GM19438 (cell line): Measurements from ENCODE around the gene MEGF6.

Experiments used
- ATAC-seq: cut with Tn5 transposase; IDR thresholded peaks from one replicate; pipeline ENCODE4 v1.9.1; 2021; ENCODE audit warnings: low read depth; ENCODE audit not compliant: unreplicated experiment

MEGF6 gene

GRCh38 chr1:3646596-3646995 is 35.3 kb upstream of the MEGF6 start:
- no peak for ATAC-seq

- ATAC-seq = no peak
Observed at GRCh38 chr1:3645666-3646355, 34.5 kb upstream of the MEGF6 start.

- no peak for ATAC-seq
Observed at GRCh38 chr1:3645247-3645646, 33.9 kb upstream of the MEGF6 start.

GRCh38 chr1:3644273-3644672 is 33.0 kb upstream of the MEGF6 start:
- no peak for ATAC-seq

GRCh38 chr1:3642919-3643675 is 31.8 kb upstream of the MEGF6 start:
- ATAC-seq = no peak

- ATAC-seq = no peak
Observed at GRCh38 chr1:3641816-3642215, 30.5 kb upstream of the MEGF6 start.

GRCh38 chr1:3641046-3641760 is 29.9 kb upstream of the MEGF6 start:
- ATAC-seq = no peak

GRCh38 chr1:3640121-3640837 is 29.0 kb upstream of the MEGF6 start:
- no peak for ATAC-seq

- ATAC-seq = no peak
Observed at GRCh38 chr1:3639397-3639911, 28.1 kb upstream of the MEGF6 start.

GRCh38 chr1:3638676-3639075 is 27.4 kb upstream of the MEGF6 start:
- ATAC-seq = no peak

GRCh38 chr1:3638027-3638426 is 26.7 kb upstream of the MEGF6 start:
- ATAC-seq = no peak

GRCh38 chr1:3636531-3636930 is 25.2 kb upstream of the MEGF6 start:
- ATAC-seq = no peak

GRCh38 chr1:3636080-3636479 is 24.8 kb upstream of the MEGF6 start:
- no peak for ATAC-seq

GRCh38 chr1:3634059-3634800 is 22.9 kb upstream of the MEGF6 start:
- no peak for ATAC-seq

GRCh38 chr1:3633344-3634058 is 22.2 kb upstream of the MEGF6 start:
- ATAC-seq = no peak

- ATAC-seq = no peak
Observed at GRCh38 chr1:3632716-3633343, 21.5 kb upstream of the MEGF6 start.

GRCh38 chr1:3632298-3632697 is 21.0 kb upstream of the MEGF6 start:
- no peak for ATAC-seq

- ATAC-seq = no peak
Observed at GRCh38 chr1:3631320-3632260, 20.3 kb upstream of the MEGF6 start.
